Measurements from ENCODE around the gene THAP4. TPM values are rescaled to one million over a fixed set of nuclear protein-coding genes. Genes with fewer than 3 reads are reported as not detected.
A peak's percentile ranks its signal among the peaks of the same experiment; 100 is the strongest.
"Not testable (repeated sequence)": the region's sequence is repeated elsewhere in the genome, so short reads cannot be mapped to it uniquely, and the experiment has no call there.

The THAP4 gene
- total RNA-seq, 1 donor from 2014 or later: 68.8 TPM

- no peak overlapping the region for H3K4me3 ChIP-seq
- intact Hi-C loops (cut with micrococcal nuclease): no loop called here
- H3K36me3 ChIP-seq: peaks cover 30% of the 10 kb centered on the region
- H3K4me1 ChIP-seq: peaks cover 12% of the 10 kb centered on the region
- peak; percentile 10 for DNase-seq
- H3K27me3 ChIP-seq (ENCODE audit: low read depth): no peaks in the 10 kb centered on the region
- H3K9me3 ChIP-seq (replicated peaks): peaks cover 4% of the 10 kb centered on the region
- H3K27ac ChIP-seq (replicated peaks): no peak overlapping the region
- no peak for TF ChIP-seq CTCF (IDR thresholded peaks at IDR 0.05; ENCODE audit: borderline replicate concordance)
These were observed 59.4 kb downstream of the THAP4 start for GRCh38 chr2:241577413-241578122.

DNA sequence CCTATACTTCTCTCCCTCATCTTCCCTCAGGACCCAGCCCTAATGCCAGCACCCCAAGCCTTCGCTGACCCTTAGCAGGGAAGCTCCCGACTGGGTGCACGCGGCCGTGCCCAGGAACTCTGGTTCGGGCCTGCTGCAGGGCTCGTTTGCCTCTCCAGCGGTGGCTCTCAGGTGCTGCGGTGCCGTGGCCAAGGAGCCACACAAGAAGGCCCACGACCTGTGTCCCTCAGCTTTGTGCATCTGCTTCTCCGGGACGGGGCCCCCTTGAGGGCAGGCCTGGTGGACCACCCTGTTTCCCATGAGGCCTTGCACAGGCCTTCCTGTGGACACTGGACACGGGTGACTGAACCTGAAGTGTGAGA is 60.7 kb downstream of the THAP4 start:
- intact Hi-C loops (cut with micrococcal nuclease): no loop called here
- Histone ChIP-seq H3K4me1 (peaks cover 17% of the 10 kb centered on the region), H3K27me3 (ENCODE audit: low read depth) (no peaks in the 10 kb centered on the region), H3K27ac (replicated peaks) (no peak overlapping the region), H3K9me3 (replicated peaks) (no peaks in the 10 kb centered on the region), H3K4me3 (no peak overlapping the region), H3K36me3 (peaks cover 21% of the 10 kb centered on the region)
- peak; percentile 13 for DNase-seq
- no peak for TF ChIP-seq CTCF (IDR thresholded peaks at IDR 0.05; ENCODE audit: borderline replicate concordance)

DNA sequence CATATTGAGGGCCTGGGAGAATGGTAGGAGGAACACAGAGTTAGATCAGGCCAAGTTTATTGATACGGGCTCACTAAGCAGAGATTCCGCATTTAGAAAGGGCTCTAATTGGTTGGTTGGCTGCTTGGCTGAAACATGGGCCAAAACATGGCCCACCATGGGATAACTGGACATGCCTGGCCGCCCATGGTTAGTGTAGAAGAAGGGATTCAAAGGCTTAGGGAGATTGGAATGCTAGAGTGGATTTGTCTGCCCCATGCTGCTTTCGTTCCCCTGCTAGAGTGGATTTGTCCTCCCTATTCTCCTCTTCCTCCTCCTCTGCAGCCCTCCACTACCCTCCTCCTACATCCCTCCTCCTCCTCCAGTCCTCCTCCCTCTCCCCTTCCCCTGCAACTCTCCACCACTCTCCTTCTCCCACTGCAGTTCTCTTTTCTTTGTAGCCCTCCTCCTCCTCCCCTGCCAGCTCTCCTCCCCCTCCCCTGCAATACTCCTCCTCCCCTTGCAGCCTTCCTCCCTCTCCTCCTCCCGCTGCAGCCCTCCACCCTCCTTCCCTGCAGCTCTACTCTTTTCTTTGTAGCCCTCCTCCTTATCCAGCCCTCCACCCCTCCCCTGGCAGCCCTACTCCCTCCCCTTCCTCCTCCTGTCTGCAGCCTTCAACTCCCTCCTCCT is 61.2 kb downstream of the THAP4 start:
- H3K4me1 ChIP-seq: peaks cover 18% of the 10 kb centered on the region
- no peak overlapping the region for H3K4me3 ChIP-seq
- TF ChIP-seq CTCF (IDR thresholded peaks at IDR 0.05; ENCODE audit: borderline replicate concordance): no peak
- intact Hi-C loops (cut with micrococcal nuclease): no loop called here
- no peak for DNase-seq
- no peaks in the 10 kb centered on the region for H3K27me3 ChIP-seq (ENCODE audit: low read depth)
- peaks cover 17% of the 10 kb centered on the region for H3K36me3 ChIP-seq
- H3K27ac ChIP-seq (replicated peaks): no peak overlapping the region
- no peaks in the 10 kb centered on the region for H3K9me3 ChIP-seq (replicated peaks)

DNA sequence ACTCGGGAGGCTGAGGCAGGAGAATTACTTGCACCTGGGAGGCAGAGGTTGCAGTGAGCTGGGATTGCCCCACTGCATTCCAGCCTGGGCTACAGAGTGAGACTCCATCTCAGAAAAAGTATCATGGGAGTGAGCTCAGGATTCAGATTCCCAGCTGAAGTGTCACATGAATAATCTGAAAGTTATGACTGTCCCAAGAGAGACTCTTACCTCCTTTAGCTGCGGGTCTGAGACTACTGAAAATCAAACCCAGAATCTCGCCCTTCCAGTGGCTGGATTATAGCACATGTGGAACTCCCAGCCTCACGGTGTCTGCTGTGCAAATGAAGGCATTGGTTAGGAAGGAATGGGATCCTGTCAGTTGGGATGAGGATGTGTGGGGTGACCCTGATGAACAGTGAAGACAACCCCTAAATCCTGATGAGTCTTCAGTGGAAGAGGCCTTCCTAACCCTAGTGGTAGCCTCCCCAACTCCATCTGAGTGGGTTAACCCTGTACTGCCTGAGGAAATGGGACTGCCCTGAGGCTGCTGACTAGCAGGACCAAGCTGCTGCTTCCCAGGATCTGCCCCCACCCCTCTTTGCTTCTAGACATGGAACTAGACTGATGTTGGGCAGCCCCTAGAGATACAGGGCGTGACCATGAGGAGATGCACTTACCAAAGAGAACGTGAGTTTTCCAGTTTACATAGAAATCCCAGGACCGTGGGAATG is 61.9 kb downstream of the THAP4 start:
- Histone ChIP-seq H3K4me1 (peaks cover 18% of the 10 kb centered on the region), H3K27me3 (ENCODE audit: low read depth) (no peaks in the 10 kb centered on the region), H3K9me3 (replicated peaks) (no peaks in the 10 kb centered on the region), H3K4me3 (no peak overlapping the region), H3K36me3 (peaks cover 17% of the 10 kb centered on the region), H3K27ac (replicated peaks) (no peak overlapping the region)
- no peak for TF ChIP-seq CTCF (IDR thresholded peaks at IDR 0.05; ENCODE audit: borderline replicate concordance)
- DNase-seq: peak; percentile 3
- intact Hi-C loops (cut with micrococcal nuclease): no loop called here

DNA sequence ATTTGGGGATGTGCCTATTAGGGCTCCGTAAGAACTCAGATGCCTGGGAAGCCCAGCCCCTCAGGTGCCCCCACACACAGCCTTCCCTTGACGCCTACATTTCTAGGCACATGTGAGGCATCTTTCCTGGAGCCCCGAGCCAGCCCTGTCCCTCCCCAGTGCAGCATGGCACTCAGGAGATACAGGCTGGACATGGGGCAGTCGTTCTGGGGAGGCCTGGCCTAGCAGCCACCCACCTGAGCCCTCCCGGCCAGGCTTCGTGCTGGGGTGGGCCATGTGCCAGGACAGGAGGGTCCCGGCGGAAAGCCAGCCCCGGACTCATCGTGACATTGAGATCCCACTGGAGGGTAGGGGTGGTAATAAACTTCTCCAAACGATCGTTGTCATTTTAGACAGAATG is 63.2 kb downstream of the THAP4 start:
- Histone ChIP-seq H3K4me1 (peaks cover 18% of the 10 kb centered on the region), H3K36me3 (peaks cover 17% of the 10 kb centered on the region), H3K9me3 (replicated peaks) (no peaks in the 10 kb centered on the region), H3K4me3 (no peak overlapping the region), H3K27ac (replicated peaks) (no peak overlapping the region), H3K27me3 (ENCODE audit: low read depth) (no peaks in the 10 kb centered on the region)
- intact Hi-C loops (cut with micrococcal nuclease): no loop called here
- no peak for TF ChIP-seq CTCF (IDR thresholded peaks at IDR 0.05; ENCODE audit: borderline replicate concordance)
- DNase-seq: no peak

- H3K27me3 ChIP-seq (ENCODE audit: low read depth); H3K4me3 ChIP-seq; DNase-seq; H3K9me3 ChIP-seq (replicated peaks); intact Hi-C loops (cut with micrococcal nuclease); H3K27ac ChIP-seq (replicated peaks): not testable (repeated sequence)
- H3K36me3 ChIP-seq: peaks cover 17% of the 10 kb centered on the region
- peaks cover 15% of the 10 kb centered on the region for H3K4me1 ChIP-seq
These were observed 63.9 kb downstream of the THAP4 start for GRCh38 chr2:241572915-241573651.

Measured in left ventricle myocardium inferior (tissue), 1 donor.